ENCODE measurements around the gene PRIM1. TPM values are rescaled to one million over a fixed set of nuclear protein-coding genes. Genes with fewer than 3 reads are reported as not detected.
"Not testable (repeated sequence)": the region's sequence is repeated elsewhere in the genome, so short reads cannot be mapped to it uniquely, and the experiment has no call there.

Gene PRIM1
- total and polyA plus RNA-seq, 4 donors: 15.0 to 19.9 (median 16.8) TPM

DNA sequence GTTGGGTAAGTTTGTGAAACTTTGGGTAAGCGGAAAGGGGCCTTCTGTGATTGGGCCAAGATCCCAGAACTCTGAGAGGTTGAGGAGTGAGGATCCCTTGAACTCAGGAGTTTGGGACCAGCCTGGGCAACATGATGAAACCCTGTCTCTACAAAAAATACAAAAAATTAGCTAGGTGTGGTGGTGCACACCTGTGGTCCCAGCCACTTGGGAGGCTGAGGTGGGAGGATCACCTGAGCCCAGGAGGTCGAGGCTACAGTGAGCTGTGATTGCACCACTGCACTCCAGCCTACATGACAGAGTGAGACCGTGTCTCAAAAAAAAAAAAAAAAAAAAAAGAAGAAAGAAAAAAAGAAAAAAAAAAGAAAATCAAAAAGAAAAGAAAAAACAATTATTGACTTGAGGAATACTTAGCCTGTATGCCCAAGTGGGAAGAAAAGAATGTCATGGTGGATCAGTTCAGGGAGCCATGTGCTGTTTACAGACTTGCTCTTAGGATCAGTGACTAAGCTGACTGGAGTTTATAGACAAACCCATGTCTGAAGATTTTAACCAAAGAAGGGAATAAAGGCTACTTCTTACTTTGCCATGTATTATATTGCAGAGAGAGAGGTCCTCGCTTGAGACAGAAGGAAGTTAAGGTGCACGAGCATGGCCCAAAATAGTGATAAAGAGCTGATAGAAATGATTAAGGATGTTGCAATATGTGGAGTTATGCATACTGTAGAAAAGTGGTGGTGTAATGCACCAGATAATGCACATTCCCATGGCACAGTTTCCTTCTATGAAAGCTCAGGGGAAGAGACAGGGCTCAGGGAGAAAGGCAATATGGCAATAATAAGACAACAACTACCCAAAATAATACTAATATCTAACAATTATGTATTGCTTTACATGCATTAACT, 11.9 kb upstream of the PRIM1 start:
- Histone ChIP-seq H3K27ac (ENCODE audit: low read depth, low read length) (no peak overlapping the region), H3K9me3 (ENCODE audit: control insufficient read depth, insufficient read depth, low read length) (no peaks in the 10 kb centered on the region), H3K36me3 (ENCODE audit: control insufficient read depth, insufficient read depth, low read length) (no peaks in the 10 kb centered on the region), H3K4me3 (ENCODE audit: low read depth, low read length) (no peak overlapping the region), H3K4me1 (ENCODE audit: control insufficient read depth, insufficient read depth, low read length) (peaks cover 3% of the 10 kb centered on the region), H3K27me3 (ENCODE audit: control insufficient read depth, insufficient read depth, low read length) (no peaks in the 10 kb centered on the region)
- DNase-seq (ENCODE audit: low read depth in 4 of 6, low spot score in 6 of 6): no peak
- 64% methylated on average over 3 of the region's 5 CpGs for WGBS (ENCODE audit: insufficient coverage)

GRCh38 chr12:56761812-56762211, 9.7 kb upstream of the PRIM1 start:
- DNase-seq (ENCODE audit: low read depth in 4 of 6, low spot score in 6 of 6): no peak
- Histone ChIP-seq H3K36me3 (ENCODE audit: control insufficient read depth, insufficient read depth, low read length) (no peaks in the 10 kb centered on the region), H3K27me3 (ENCODE audit: control insufficient read depth, insufficient read depth, low read length) (no peaks in the 10 kb centered on the region), H3K4me1 (ENCODE audit: control insufficient read depth, insufficient read depth, low read length) (no peaks in the 10 kb centered on the region), H3K4me3 (ENCODE audit: low read depth, low read length) (no peak overlapping the region), H3K27ac (ENCODE audit: low read depth, low read length) (no peak overlapping the region), H3K9me3 (ENCODE audit: control insufficient read depth, insufficient read depth, low read length) (no peaks in the 10 kb centered on the region)
- no CpG with 5 or more reads among the region's 2 CpGs for WGBS (ENCODE audit: insufficient coverage)

DNA sequence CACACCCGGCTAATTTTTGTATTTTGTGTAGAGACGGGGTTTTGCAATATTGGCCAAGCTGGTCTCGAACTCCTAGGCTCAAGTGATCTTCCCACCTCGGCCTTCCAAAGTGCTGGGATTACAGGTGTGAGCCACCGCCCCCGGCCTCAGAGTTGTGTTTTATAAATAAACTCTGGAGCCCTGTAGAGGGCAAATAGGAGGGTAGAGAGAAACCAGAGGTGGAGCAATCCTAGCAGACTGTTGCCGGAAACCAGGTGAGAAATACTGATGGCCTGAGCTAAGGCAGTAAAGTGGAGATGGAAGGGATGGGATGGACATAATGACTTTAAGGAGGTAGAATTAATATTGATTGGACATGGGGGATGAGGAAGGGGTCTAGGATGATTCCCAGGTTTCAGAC, 8.3 kb upstream of the PRIM1 start:
- Histone ChIP-seq H3K27me3 (ENCODE audit: control insufficient read depth, insufficient read depth, low read length) (no peaks in the 10 kb centered on the region), H3K9me3 (ENCODE audit: control insufficient read depth, insufficient read depth, low read length) (no peaks in the 10 kb centered on the region), H3K4me1 (ENCODE audit: control insufficient read depth, insufficient read depth, low read length) (no peaks in the 10 kb centered on the region), H3K4me3 (ENCODE audit: low read depth, low read length) (no peak overlapping the region), H3K27ac (ENCODE audit: low read depth, low read length) (no peak overlapping the region), H3K36me3 (ENCODE audit: control insufficient read depth, insufficient read depth, low read length) (no peaks in the 10 kb centered on the region)
- no peak for DNase-seq (ENCODE audit: low read depth in 4 of 6, low spot score in 6 of 6)
- WGBS (ENCODE audit: insufficient coverage): 80% methylated on average over 5 of the region's 7 CpGs

GRCh38 chr12:56759263-56759908, 7.3 kb upstream of the PRIM1 start:
- WGBS (ENCODE audit: insufficient coverage): no CpG with 5 or more reads among the region's 6 CpGs
- no peak for DNase-seq (ENCODE audit: low read depth in 4 of 6, low spot score in 6 of 6)
- H3K27me3 ChIP-seq (ENCODE audit: control insufficient read depth, insufficient read depth, low read length): no peaks in the 10 kb centered on the region
- H3K36me3 ChIP-seq (ENCODE audit: control insufficient read depth, insufficient read depth, low read length): no peaks in the 10 kb centered on the region
- H3K4me3 ChIP-seq (ENCODE audit: low read depth, low read length): no peak overlapping the region
- no peak overlapping the region for H3K27ac ChIP-seq (ENCODE audit: low read depth, low read length)
- no peaks in the 10 kb centered on the region for H3K4me1 ChIP-seq (ENCODE audit: control insufficient read depth, insufficient read depth, low read length)
- no peaks in the 10 kb centered on the region for H3K9me3 ChIP-seq (ENCODE audit: control insufficient read depth, insufficient read depth, low read length)

DNA sequence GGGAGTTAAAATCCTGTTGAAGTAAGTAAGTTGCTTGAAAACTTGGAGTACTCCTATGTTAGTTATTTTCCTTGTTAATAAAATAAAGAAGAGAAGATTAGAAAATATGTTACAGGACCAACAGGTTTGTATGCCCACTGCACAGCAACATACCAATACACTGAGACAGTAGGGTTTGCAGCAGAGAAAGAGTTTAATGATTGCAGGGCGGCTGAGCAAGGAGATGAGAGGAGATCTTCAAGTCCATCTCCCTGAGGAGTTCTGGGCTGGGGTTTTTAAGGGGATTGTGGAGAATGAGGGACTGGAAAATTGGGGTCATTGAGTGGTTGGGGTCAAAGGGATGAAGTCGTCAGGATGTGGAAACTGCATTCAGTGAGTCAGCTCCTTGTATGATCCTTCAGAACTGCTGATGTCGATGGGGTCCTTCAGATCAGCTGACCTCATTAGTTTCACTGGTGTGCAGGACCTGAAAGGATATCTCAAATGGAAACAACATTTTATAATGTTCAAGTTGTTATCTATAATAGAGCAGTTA, 6.7 kb upstream of the PRIM1 start:
- Histone ChIP-seq H3K9me3 (ENCODE audit: control insufficient read depth, insufficient read depth, low read length) (no peaks in the 10 kb centered on the region), H3K36me3 (ENCODE audit: control insufficient read depth, insufficient read depth, low read length) (no peaks in the 10 kb centered on the region), H3K27ac (ENCODE audit: low read depth, low read length) (no peak overlapping the region), H3K27me3 (ENCODE audit: control insufficient read depth, insufficient read depth, low read length) (no peaks in the 10 kb centered on the region), H3K4me1 (ENCODE audit: control insufficient read depth, insufficient read depth, low read length) (no peaks in the 10 kb centered on the region), H3K4me3 (ENCODE audit: low read depth, low read length) (no peak overlapping the region)
- 97% methylated on average over 3 of the region's 3 CpGs for WGBS (ENCODE audit: insufficient coverage)
- DNase-seq (ENCODE audit: low read depth in 4 of 6, low spot score in 6 of 6): no peak

DNA sequence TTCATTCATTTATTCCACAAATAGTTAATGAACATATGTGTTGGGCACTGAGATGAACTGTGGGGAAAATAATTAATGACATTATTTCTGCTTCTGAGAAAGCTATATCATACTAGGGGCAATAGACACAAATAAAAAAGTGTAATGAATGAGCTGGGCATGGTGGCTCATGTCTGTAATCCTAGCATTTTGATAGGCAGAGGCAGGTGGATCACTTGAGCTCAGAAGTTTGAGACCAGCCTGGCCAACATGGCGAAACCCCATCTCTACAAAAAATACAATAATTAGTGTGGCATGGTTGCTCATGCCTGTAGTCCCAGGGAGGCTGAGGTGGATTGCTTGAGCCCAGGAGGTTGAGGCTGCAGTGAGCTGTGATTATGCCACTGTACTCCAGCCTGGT, 5.8 kb upstream of the PRIM1 start:
- not testable (repeated sequence) for H3K27me3 ChIP-seq (ENCODE audit: control insufficient read depth, insufficient read depth, low read length); H3K27ac ChIP-seq (ENCODE audit: low read depth, low read length); H3K4me3 ChIP-seq (ENCODE audit: low read depth, low read length); H3K36me3 ChIP-seq (ENCODE audit: control insufficient read depth, insufficient read depth, low read length); H3K9me3 ChIP-seq (ENCODE audit: control insufficient read depth, insufficient read depth, low read length); DNase-seq (ENCODE audit: low read depth in 4 of 6, low spot score in 6 of 6); H3K4me1 ChIP-seq (ENCODE audit: control insufficient read depth, insufficient read depth, low read length)
- no CpG with 5 or more reads among the region's 1 CpG for WGBS (ENCODE audit: insufficient coverage)

DNA sequence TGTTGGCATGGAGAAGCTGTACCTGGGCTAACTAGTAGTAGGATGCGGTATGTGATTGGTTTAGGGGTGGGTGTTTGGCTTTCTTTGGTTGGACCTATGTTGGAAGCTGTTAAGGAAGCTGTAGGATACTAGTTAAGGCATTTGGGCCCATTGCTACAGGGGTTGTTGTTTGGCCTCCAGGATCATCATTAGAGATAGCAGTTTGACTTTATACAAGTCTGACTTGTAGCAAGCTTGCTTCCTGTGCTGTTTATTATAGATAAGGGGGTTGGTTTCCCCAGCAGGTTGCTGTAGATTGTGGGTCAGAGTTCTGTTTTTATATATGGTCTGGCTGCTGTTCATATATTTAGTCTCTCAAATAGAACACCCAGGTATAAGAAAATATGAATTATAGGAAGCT, 1.4 kb upstream of the PRIM1 start:
- Histone ChIP-seq H3K4me3 (ENCODE audit: low read depth, low read length) (no peak overlapping the region), H3K4me1 (ENCODE audit: control insufficient read depth, insufficient read depth, low read length) (peaks cover 4% of the 10 kb centered on the region), H3K27ac (ENCODE audit: low read depth, low read length) (no peak overlapping the region), H3K9me3 (ENCODE audit: control insufficient read depth, insufficient read depth, low read length) (no peaks in the 10 kb centered on the region), H3K36me3 (ENCODE audit: control insufficient read depth, insufficient read depth, low read length) (peaks cover 4% of the 10 kb centered on the region), H3K27me3 (ENCODE audit: control insufficient read depth, insufficient read depth, low read length) (no peaks in the 10 kb centered on the region)
- DNase-seq (ENCODE audit: low read depth in 4 of 6, low spot score in 6 of 6): no peak
- 100% methylated on average over 1 of the region's 1 CpG for WGBS (ENCODE audit: insufficient coverage)

GRCh38 chr12:56750596-56750995, 1.5 kb downstream of the PRIM1 start:
- H3K27ac ChIP-seq (ENCODE audit: low read depth, low read length); DNase-seq (ENCODE audit: low read depth in 4 of 6, low spot score in 6 of 6); H3K4me3 ChIP-seq (ENCODE audit: low read depth, low read length); H3K27me3 ChIP-seq (ENCODE audit: control insufficient read depth, insufficient read depth, low read length); H3K9me3 ChIP-seq (ENCODE audit: control insufficient read depth, insufficient read depth, low read length); H3K4me1 ChIP-seq (ENCODE audit: control insufficient read depth, insufficient read depth, low read length): not testable (repeated sequence)
- H3K36me3 ChIP-seq (ENCODE audit: control insufficient read depth, insufficient read depth, low read length): peaks cover 10% of the 10 kb centered on the region
- 88% methylated on average over 6 of the region's 13 CpGs for WGBS (ENCODE audit: insufficient coverage)

DNA sequence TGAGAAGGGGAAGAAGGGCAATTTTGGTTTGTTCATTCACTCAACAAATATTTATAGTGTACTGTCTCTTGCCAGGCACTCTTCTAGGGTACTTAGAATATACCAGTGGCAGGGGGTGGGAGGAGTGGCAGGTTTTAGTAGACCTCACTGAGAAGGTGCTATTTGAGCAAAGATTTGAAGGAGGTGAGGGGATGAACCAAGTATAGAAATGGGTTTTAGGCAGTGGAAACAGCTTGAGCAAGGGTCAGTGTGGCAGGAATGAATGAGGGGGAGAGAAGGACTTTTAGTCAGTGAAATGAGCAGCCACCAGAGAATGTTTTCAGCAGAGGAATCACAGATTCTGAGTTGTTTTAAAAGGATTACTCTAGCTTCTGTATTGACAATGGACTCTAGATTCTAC, 2.3 kb downstream of the PRIM1 start:
- Histone ChIP-seq H3K4me1 (ENCODE audit: control insufficient read depth, insufficient read depth, low read length) (peaks cover 4% of the 10 kb centered on the region), H3K27me3 (ENCODE audit: control insufficient read depth, insufficient read depth, low read length) (no peaks in the 10 kb centered on the region), H3K9me3 (ENCODE audit: control insufficient read depth, insufficient read depth, low read length) (no peaks in the 10 kb centered on the region), H3K27ac (ENCODE audit: low read depth, low read length) (no peak overlapping the region), H3K4me3 (ENCODE audit: low read depth, low read length) (no peak overlapping the region), H3K36me3 (ENCODE audit: control insufficient read depth, insufficient read depth, low read length) (peaks cover 14% of the 10 kb centered on the region)
- no peak for DNase-seq (ENCODE audit: low read depth in 4 of 6, low spot score in 6 of 6)

DNA sequence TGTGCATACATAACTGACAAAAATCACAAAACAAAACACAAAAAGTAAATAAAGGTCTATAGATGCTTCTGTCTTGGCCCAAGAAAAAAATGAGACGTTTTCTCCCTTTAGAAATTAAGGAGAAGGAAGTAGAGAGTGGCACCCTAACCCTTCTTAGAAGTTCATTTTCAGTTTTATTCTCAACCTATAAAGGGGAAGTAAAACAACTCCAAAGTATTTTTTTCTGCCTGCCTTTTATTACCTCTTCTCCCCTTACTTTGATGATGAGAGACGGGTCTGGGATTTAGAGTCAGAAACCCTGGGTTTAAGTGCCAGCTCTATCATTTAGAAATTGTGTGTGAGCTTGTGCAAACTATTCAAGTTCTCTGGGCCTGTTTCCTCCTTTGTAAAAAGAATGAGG, 2.8 kb downstream of the PRIM1 start:
- no CpG with 5 or more reads among the region's 2 CpGs for WGBS (ENCODE audit: insufficient coverage)
- H3K27ac ChIP-seq (ENCODE audit: low read depth, low read length): no peak overlapping the region
- H3K4me3 ChIP-seq (ENCODE audit: low read depth, low read length): no peak overlapping the region

More for the DNA sequence above, 2.8 kb downstream of the PRIM1 start:
- no peak for DNase-seq (ENCODE audit: low read depth in 4 of 6, low spot score in 6 of 6)
- Histone ChIP-seq H3K36me3 (ENCODE audit: control insufficient read depth, insufficient read depth, low read length) (peaks cover 16% of the 10 kb centered on the region), H3K9me3 (ENCODE audit: control insufficient read depth, insufficient read depth, low read length) (no peaks in the 10 kb centered on the region), H3K27me3 (ENCODE audit: control insufficient read depth, insufficient read depth, low read length) (no peaks in the 10 kb centered on the region), H3K4me1 (ENCODE audit: control insufficient read depth, insufficient read depth, low read length) (peaks cover 4% of the 10 kb centered on the region)
